K562 (cell line): ENCODE measurements around the gene CLIP1. TPM values are rescaled to one million over a fixed set of nuclear protein-coding genes. Genes with fewer than 3 reads are reported as not detected.

ENCODE experiments used
- ATAC-seq: fragments of 200-7000 bp; cut with Tn5 transposase; 3 replicates; pipeline ENCODE4 v1.9.1; 2020; ENCODE audit warnings: moderate library complexity
- BruUV-seq: library from RNA; stranded (reverse); fragments of 400-500 nt; replicated peaks from 2 replicates; lab custom pipeline; 2021; lab: Mats Ljungman, UMichigan
- CTCF ChIA-PET: fragments of 300-600 bp; formaldehyde crosslinking; extraction: SDS; loops from one replicate; lab custom pipeline; 2021; ENCODE audit warnings: low intra/inter-chr PET ratio; lab: Yijun Ruan, JAX
- POLR2A ChIA-PET: fragments of 300-600, 350-650 bp; sonication (Branson Sonifier 250); formaldehyde crosslinking; extraction: SDS; loops from one replicate; lab custom pipeline; 2021; ENCODE audit warnings: antibody characterized with exemption, inconsistent platforms; lab: Yijun Ruan, JAX
- DNase-seq, 4 experiments: peaks; one replicate each; pipeline versions ENCODE4 v3.0.0 to v3.0.0-alpha.2; 2011 to 2018; ENCODE audit warnings: low spot score in 3 of 4, mixed read lengths in 3 of 4; ENCODE audit errors: extremely low read depth in 1 of 4
- FAIRE-seq: peaks from 2 replicates; lab custom pipeline; 2011; peaks lifted over from hg19 to GRCh38; lab: Jason Lieb, UNC
- H2AFZ ChIP-seq: 2 replicates; pipeline ENCODE4 v1.6.0; 2011; ENCODE audit warnings: low read depth, low read length, control low read depth, inconsistent platforms
- H3K27ac ChIP-seq: fragments of 200-600 bp; 3 replicates; pipeline ENCODE4 v1.8.0; 2011; ENCODE audit warnings: low read depth, mild to moderate bottlenecking, control low read depth, inconsistent platforms, low read length, moderate library complexity, mixed read lengths; ENCODE audit errors: extremely low read depth
- H3K27me3 ChIP-seq, 2 experiments: fragments of 300-600 bp in 1 of 2; 2 replicates in 1 of 2; 3 replicates in 1 of 2; pipeline versions ENCODE4 v1.6.0 to v1.8.0; 2011; ENCODE audit warnings: inconsistent platforms in 2 of 2, low read length in 2 of 2, mild to moderate bottlenecking in 1 of 2, mixed read lengths in 1 of 2, moderate library complexity in 1 of 2; ENCODE audit not compliant: control insufficient read depth in 2 of 2, insufficient read depth in 2 of 2
- H3K36me3 ChIP-seq: fragments of 300-600 bp; 3 replicates; pipeline ENCODE4 v1.8.0; 2011; ENCODE audit warnings: mild to moderate bottlenecking, low read length, inconsistent platforms; ENCODE audit not compliant: control insufficient read depth, insufficient read depth
- H3K4me1 ChIP-seq, 2 experiments: fragments of 200-600 bp in 1 of 2; replicated peaks in 1 of 2; 2 replicates in 1 of 2; 3 replicates in 1 of 2; pipeline versions ENCODE4 v1.5.1 to v1.8.0; 2011; ENCODE audit warnings: inconsistent platforms in 2 of 2, low read length in 2 of 2, mild to moderate bottlenecking in 1 of 2, mixed read lengths in 1 of 2, moderate library complexity in 1 of 2; ENCODE audit not compliant: control insufficient read depth in 2 of 2, insufficient read depth in 2 of 2
- H3K4me2 ChIP-seq: 2 replicates; pipeline ENCODE4 v1.6.1; 2011; ENCODE audit warnings: low read length, control low read depth, inconsistent platforms, mixed read lengths; ENCODE audit not compliant: insufficient read depth
- H3K4me3 ChIP-seq: fragments of 200-600 bp; sonication (generic), shearing (Covaris generic); 2 replicates; pipeline ENCODE4 v1.5.1; 2016; ENCODE audit warnings: control low read depth, inconsistent platforms
- H3K79me2 ChIP-seq: fragments of 200-600 bp; 3 replicates; pipeline ENCODE4 v1.8.0; 2011; ENCODE audit warnings: low read length, inconsistent platforms; ENCODE audit not compliant: control insufficient read depth, insufficient read depth
- H3K9ac ChIP-seq, 2 experiments: 2 replicates each; pipeline versions ENCODE4 v1.6.0 to v1.6.1; 2011; ENCODE audit warnings: low read depth in 2 of 2, low read length in 2 of 2, control low read depth in 1 of 2, inconsistent platforms in 1 of 2, mild to moderate bottlenecking in 1 of 2, mixed read lengths in 1 of 2; ENCODE audit not compliant: insufficient read depth in 1 of 2
- H3K9me1 ChIP-seq: one replicate; pipeline ENCODE4 v1.6.0; 2011; ENCODE audit warnings: inconsistent platforms, mild to moderate bottlenecking, low read length, moderate library complexity; ENCODE audit not compliant: control insufficient read depth, insufficient read depth
- H3K9me3 ChIP-seq: replicated peaks from 2 replicates; pipeline ENCODE4 v1.5.1; 2011; ENCODE audit warnings: low read depth, low read length, inconsistent platforms; ENCODE audit not compliant: control insufficient read depth, insufficient read depth
- H4K20me1 ChIP-seq: replicated peaks from 2 replicates; pipeline ENCODE4 v1.6.1; 2011; ENCODE audit warnings: low read length, inconsistent platforms, mixed read lengths; ENCODE audit not compliant: control insufficient read depth, insufficient read depth
- ETV5 ChIP-seq: sonication (generic); formaldehyde crosslinking; IDR thresholded peaks from 2 replicates; pipeline ENCODE4 v1.4.0; 2020; ENCODE audit warnings: low read depth, mild to moderate bottlenecking, missing genetic modification reagents
- MTA3 ChIP-seq: fragments of 450-650 bp; formaldehyde crosslinking; IDR thresholded peaks from 2 replicates; pipeline ENCODE4 v1.6.1; 2017; ENCODE audit warnings: mild to moderate bottlenecking, borderline replicate concordance
- NR2C2 ChIP-seq, 2 experiments: fragments of 200-800 bp in 1 of 2; sonication (Bioruptor generic) in 1 of 2; sonication (generic) in 1 of 2; formaldehyde crosslinking in 1 of 2; IDR thresholded peaks; 2 replicates each; pipeline versions ENCODE4 v1.6.1 to v1.8.0; 2016 to 2022; ENCODE audit warnings: mild to moderate bottlenecking in 1 of 2, missing compliant biosample characterization in 1 of 2, missing genetic modification characterization in 1 of 2, missing genetic modification reagents in 1 of 2
- PHF21A ChIP-seq: fragments of 450-650 bp; IDR thresholded peaks from 2 replicates; pipeline ENCODE4 v1.6.1; 2017; ENCODE audit warnings: low read depth, borderline replicate concordance
- POLR2A ChIP-seq: fragments of 450-650 bp; conservative IDR thresholded peaks from 2 replicates; pipeline ENCODE4 v1.6.1; 2016
- TAF9B ChIP-seq: fragments of 450-650 bp; IDR thresholded peaks from 2 replicates; pipeline ENCODE4 v1.6.1; 2018; ENCODE audit warnings: mild to moderate bottlenecking; ENCODE audit not compliant: partially characterized antibody
- ZNF695 ChIP-seq: fragments of 450-650 bp; formaldehyde crosslinking; IDR thresholded peaks from 2 replicates; pipeline ENCODE4 v1.4.0; 2020; ENCODE audit warnings: mild to moderate bottlenecking, moderate library complexity
- ZNF780A ChIP-seq: fragments of 250-450 bp; sonication (Bioruptor Pico); IDR thresholded peaks from 2 replicates; pipeline ENCODE4 v1.5.0; 2021; ENCODE audit warnings: mild to moderate bottlenecking
- WGBS: fragments of 100-300 bp; shearing (Covaris generic); methylation state at CpG from one replicate; pipeline ENCODE4 v1.1.6; 2016; ENCODE audit warnings: low coverage, mixed read lengths; ENCODE audit not compliant: insufficient coverage; ENCODE audit errors: missing lambda C conversion rate; 5-methylcytosine and 5-hydroxymethylcytosine counted together
- in situ Hi-C: fragments of 300-500 bp; cut with MboI; formaldehyde crosslinking; loops from 4 replicates; pipeline ENCODE4 v1.15.0; 2018; ENCODE audit warnings: inconsistent platforms, mixed read lengths
- intact Hi-C: fragments of 100-400 bp; cut with micrococcal nuclease; formaldehyde crosslinking; loops from 2 replicates; pipeline ENCODE4 v1.14.2; 2022
- polyA plus RNA-seq, 8 experiments: library from polyadenylated mRNA; depleted of rRNA in 4 of 8; stranded (reverse) in 5 of 8; unstranded in 3 of 8; fragments of >200 nt; fragmentation: Nextera tagmentation in 2 of 8; fragmentation: Illumina TruSeq in 1 of 8; extraction: Ambion mirVana in 2 of 8; extraction: Trizol in 1 of 8; gene quantifications; 2 replicates each; pipeline versions ENCODE4 v1.2.1 to v1.2.3, GENCODE V29; 2011 to 2014; ENCODE audit warnings: inconsistent platforms in 1 of 8, missing spikeins in 1 of 8
- total RNA-seq, 7 experiments: library from RNA; depleted of rRNA in 6 of 7; stranded (reverse); fragments of >200 nt in 6 of 7; fragmentation: Illumina TruSeq in 2 of 7; extraction: Trizol in 2 of 7; gene quantifications; 2 replicates each; pipeline versions ENCODE4 v1.2.1 to v1.2.3, GENCODE V29; 2011 to 2021; ENCODE audit warnings: low replicate concordance in 1 of 7
- TF ChIP-seq, protein P1 (sequence below), 3 experiments: IDR thresholded peaks in 2 of 3; conservative IDR thresholded peaks in 1 of 3; 2 replicates each; pipeline ENCODE4 v1.5.1; 2011 to 2012; ENCODE audit warnings: low read length in 3 of 3, mild to moderate bottlenecking in 3 of 3, control low read depth in 2 of 3, improper control_type of control experiment in 1 of 3, inconsistent platforms in 1 of 3, low read depth in 1 of 3, mixed read lengths in 1 of 3, moderate library complexity in 1 of 3; ENCODE audit not compliant: insufficient read depth in 2 of 3
- TF ChIP-seq, protein P2 (sequence below): IDR thresholded peaks from 2 replicates; pipeline ENCODE4 v1.6.1; 2011; ENCODE audit not compliant: insufficient read length; ENCODE audit errors: extremely low read depth
- TF ChIP-seq, protein P3 (sequence below), 2 experiments: fragments of 450-650 bp in 1 of 2; IDR thresholded peaks; 2 replicates each; pipeline ENCODE4 v1.6.1; 2011 to 2017; ENCODE audit warnings: low read depth in 2 of 2, antibody characterized with exemption in 1 of 2, borderline replicate concordance in 1 of 2, low read length in 1 of 2, mild to moderate bottlenecking in 1 of 2, mixed read lengths in 1 of 2; ENCODE audit not compliant: control insufficient read depth in 1 of 2
- TF ChIP-seq, protein P4 (sequence below): conservative IDR thresholded peaks from 2 replicates; pipeline ENCODE4 v1.6.1; 2011; ENCODE audit warnings: low read depth, mild to moderate bottlenecking, low read length; ENCODE audit not compliant: control insufficient read depth

CLIP1 gene
- total and polyA plus RNA-seq, 9 of the 15 experiments (the other 6 are each of a cell fraction or from before 2014, with no cell fraction given), result 5.8 to 33.9 (median 27.6) TPM

DNA sequence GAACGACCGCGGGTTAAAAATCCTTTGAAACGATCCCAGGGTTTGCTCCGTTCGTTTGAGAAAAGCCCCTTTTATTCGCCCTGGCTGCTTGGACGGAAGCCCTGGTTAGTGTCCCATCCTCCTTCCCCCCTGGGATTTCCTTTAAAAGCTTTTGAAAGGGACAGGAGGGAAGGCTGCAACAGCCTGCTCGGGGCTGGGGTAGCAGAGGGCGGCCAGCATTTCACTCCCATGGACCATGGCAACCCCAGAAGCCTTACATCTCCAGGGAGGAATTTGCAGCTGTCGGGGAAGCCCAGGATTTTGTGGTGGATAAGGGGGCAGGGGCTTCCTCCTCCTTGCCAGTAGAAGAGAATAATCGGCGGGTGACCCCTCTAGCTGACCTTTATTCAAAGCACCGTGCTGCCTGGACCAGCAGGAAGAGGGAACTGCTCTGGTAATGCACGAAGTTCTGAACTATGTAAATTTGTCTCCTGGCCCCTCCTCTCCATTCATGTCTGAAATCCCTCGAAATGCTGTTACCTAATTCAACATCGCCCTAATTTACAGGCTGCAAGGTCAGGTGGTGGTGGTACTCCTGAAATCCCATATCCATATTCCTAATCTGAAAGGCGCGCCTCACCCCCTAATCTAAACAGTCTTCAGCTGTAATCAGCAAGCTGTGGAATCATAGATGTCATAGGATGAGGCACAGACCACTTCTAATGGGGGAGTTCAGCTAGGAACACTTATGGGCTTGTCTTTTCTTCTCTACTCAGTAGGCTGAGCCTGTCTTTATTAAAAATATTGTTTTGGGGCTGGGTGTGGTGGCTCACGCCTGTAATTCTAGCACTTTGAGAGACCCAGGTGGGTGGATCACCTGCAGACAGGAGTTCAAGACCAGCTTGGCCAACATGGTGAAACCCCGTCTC is 1.0 kb upstream of the CLIP1 start:
- Histone ChIP-seq H3K36me3 (no peaks in the 10 kb centered on the region), H3K79me2 (peaks cover 33% of the 10 kb centered on the region), H3K9ac (peak overlapping the region; percentile 80 to 90; a peak in 3 of 4 replicates), H3K27me3 (no peaks in the 10 kb centered on the region), H3K9me1 (no peaks in the 10 kb centered on the region), H3K4me2 (peak overlapping the region; percentile 95), H4K20me1 (no peaks in the 10 kb centered on the region), H3K27ac (peak overlapping the region; percentile 80), H3K9me3 (no peaks in the 10 kb centered on the region), H3K4me3 (peak overlapping the region; percentile 51), H3K4me1 (peaks cover 26 to 31% of the 10 kb centered on the region in 2 experiments), H2AFZ (peak overlapping the region; percentile 98)
- DNase-seq, result peak in 2 of 4 experiments; percentile 35 to 60
- ATAC-seq, result peak; percentile 59
- in situ Hi-C loops (no loop called here), intact Hi-C loops (loop anchor here (5.0 kb wide), 1 partner anchor 91 kb away; no protein-coding TSS in a partner anchor)
- WGBS, result 9% methylated on average over 21 of the region's 21 CpGs
- CTCF ChIA-PET, result no interaction called here
- POLR2A ChIA-PET, result interaction anchor here (0.6 to 2.1 kb wide), 8 partner anchors 11 to 48 kb away, joined by 3 to 13 read pairs (median 3); no protein-coding TSS in a partner anchor
- FAIRE-seq, result peak; percentile 81
- TSS peak; percentile 86 for BruUV-seq
- no peak for TF ChIP-seq TAF9B
- TF ChIP-seq ETV5, result peak; percentile 13; the same call in 1 of the 2 replicates
- TF ChIP-seq ZNF780A (CRISPR knock-in tag), result no peak
- TF ChIP-seq, protein P1, sequence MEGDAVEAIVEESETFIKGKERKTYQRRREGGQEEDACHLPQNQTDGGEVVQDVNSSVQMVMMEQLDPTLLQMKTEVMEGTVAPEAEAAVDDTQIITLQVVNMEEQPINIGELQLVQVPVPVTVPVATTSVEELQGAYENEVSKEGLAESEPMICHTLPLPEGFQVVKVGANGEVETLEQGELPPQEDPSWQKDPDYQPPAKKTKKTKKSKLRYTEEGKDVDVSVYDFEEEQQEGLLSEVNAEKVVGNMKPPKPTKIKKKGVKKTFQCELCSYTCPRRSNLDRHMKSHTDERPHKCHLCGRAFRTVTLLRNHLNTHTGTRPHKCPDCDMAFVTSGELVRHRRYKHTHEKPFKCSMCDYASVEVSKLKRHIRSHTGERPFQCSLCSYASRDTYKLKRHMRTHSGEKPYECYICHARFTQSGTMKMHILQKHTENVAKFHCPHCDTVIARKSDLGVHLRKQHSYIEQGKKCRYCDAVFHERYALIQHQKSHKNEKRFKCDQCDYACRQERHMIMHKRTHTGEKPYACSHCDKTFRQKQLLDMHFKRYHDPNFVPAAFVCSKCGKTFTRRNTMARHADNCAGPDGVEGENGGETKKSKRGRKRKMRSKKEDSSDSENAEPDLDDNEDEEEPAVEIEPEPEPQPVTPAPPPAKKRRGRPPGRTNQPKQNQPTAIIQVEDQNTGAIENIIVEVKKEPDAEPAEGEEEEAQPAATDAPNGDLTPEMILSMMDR (IDR thresholded peaks at IDR 0.05 in 2 of 3, conservative IDR thresholded peaks at IDR 0.05 in 1 of 3; ENCODE audit: insufficient read depth in 2 of 3, low read depth in 1 of 3, low read length in 3 of 3), result no peak
- TF ChIP-seq PHF21A, result no peak
- TF ChIP-seq NR2C2 (CRISPR knock-in tag; IDR thresholded peaks at IDR 0.05), result no peak
- TF ChIP-seq NR2C2 (tag; IDR thresholded peaks at IDR 0.05), result peak; percentile 63
- TF ChIP-seq, protein P2, sequence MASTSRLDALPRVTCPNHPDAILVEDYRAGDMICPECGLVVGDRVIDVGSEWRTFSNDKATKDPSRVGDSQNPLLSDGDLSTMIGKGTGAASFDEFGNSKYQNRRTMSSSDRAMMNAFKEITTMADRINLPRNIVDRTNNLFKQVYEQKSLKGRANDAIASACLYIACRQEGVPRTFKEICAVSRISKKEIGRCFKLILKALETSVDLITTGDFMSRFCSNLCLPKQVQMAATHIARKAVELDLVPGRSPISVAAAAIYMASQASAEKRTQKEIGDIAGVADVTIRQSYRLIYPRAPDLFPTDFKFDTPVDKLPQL, result peak; percentile 92
- TF ChIP-seq ZNF695 (CRISPR knock-in tag), result no peak
- peak; percentile 84 for TF ChIP-seq POLR2A
- TF ChIP-seq, protein P3, sequence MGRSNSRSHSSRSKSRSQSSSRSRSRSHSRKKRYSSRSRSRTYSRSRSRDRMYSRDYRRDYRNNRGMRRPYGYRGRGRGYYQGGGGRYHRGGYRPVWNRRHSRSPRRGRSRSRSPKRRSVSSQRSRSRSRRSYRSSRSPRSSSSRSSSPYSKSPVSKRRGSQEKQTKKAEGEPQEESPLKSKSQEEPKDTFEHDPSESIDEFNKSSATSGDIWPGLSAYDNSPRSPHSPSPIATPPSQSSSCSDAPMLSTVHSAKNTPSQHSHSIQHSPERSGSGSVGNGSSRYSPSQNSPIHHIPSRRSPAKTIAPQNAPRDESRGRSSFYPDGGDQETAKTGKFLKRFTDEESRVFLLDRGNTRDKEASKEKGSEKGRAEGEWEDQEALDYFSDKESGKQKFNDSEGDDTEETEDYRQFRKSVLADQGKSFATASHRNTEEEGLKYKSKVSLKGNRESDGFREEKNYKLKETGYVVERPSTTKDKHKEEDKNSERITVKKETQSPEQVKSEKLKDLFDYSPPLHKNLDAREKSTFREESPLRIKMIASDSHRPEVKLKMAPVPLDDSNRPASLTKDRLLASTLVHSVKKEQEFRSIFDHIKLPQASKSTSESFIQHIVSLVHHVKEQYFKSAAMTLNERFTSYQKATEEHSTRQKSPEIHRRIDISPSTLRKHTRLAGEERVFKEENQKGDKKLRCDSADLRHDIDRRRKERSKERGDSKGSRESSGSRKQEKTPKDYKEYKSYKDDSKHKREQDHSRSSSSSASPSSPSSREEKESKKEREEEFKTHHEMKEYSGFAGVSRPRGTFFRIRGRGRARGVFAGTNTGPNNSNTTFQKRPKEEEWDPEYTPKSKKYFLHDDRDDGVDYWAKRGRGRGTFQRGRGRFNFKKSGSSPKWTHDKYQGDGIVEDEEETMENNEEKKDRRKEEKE (IDR thresholded peaks at IDR 0.05; ENCODE audit: borderline replicate concordance in 1 of 2, control insufficient read depth in 1 of 2, low read depth in 2 of 2, low read length in 1 of 2), result peak in 1 of 2 experiments; percentile 80; a peak in 1 of 4 replicates
- TF ChIP-seq, protein P4, sequence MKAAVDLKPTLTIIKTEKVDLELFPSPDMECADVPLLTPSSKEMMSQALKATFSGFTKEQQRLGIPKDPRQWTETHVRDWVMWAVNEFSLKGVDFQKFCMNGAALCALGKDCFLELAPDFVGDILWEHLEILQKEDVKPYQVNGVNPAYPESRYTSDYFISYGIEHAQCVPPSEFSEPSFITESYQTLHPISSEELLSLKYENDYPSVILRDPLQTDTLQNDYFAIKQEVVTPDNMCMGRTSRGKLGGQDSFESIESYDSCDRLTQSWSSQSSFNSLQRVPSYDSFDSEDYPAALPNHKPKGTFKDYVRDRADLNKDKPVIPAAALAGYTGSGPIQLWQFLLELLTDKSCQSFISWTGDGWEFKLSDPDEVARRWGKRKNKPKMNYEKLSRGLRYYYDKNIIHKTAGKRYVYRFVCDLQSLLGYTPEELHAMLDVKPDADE, result 0 out of 2 replicates have a peak, but pooled peaks have one; percentile 30
- TF ChIP-seq MTA3, result no peak
